Measurements from ENCODE around the gene NDUFAF3.

- no peak for TF ChIP-seq CTCF (IDR thresholded peaks at IDR 0.05; ENCODE audit: insufficient read depth, low read length)
- no peak for TF ChIP-seq GABPA (IDR thresholded peaks at IDR 0.05; ENCODE audit: low read depth)
- TF ChIP-seq POLR2AphosphoS5 (IDR thresholded peaks at IDR 0.05; ENCODE audit: low read depth), result no peak
Observed at GRCh38 chr3:48982016-48982415, 39.9 kb upstream of the NDUFAF3 start.
